Activated CD8-positive, alpha-beta memory T cell treated with anti-CD3 and anti-CD28 coated beads, Interleukin-2, amount 50 U/mL, for 1 hour (primary cell): ENCODE results near the gene AMPD3.
A peak's percentile ranks its signal among the peaks of the same experiment; 100 is the strongest.
"Not testable (repeated sequence)": the region's sequence is repeated elsewhere in the genome, so short reads cannot be mapped to it uniquely, and the experiment has no call there.

Source experiments
- DNase-seq: peaks from one replicate; pipeline ENCODE4 v3.0.0-alpha.2; 2020; ENCODE audit errors: extremely low read depth

Gene AMPD3

GRCh38 chr11:10454878-10455631, at the start of gene AMPD3:
Gene AMPD3, plus strand, starts transcription at chr11:10455264. Its CDS starts 6,256 bp downstream, at chr11:10461520.
- no peak for DNase-seq

GRCh38 chr11:10405865-10406592, 49.0 kb upstream of the AMPD3 start:
- peak; percentile 16 for DNase-seq

GRCh38 chr11:10407055-10407454, 48.0 kb upstream of the AMPD3 start:
- no peak for DNase-seq

GRCh38 chr11:10407749-10408685, 47.0 kb upstream of the AMPD3 start:
- no peak for DNase-seq

GRCh38 chr11:10409207-10409661, 45.8 kb upstream of the AMPD3 start:
- DNase-seq, result no peak

- DNase-seq, result no peak
Observed at GRCh38 chr11:10410106-10410843, 44.8 kb upstream of the AMPD3 start.

- DNase-seq, result no peak
Observed at GRCh38 chr11:10410844-10411200, 44.2 kb upstream of the AMPD3 start.

GRCh38 chr11:10412266-10412665, 42.8 kb upstream of the AMPD3 start:
- no peak for DNase-seq

- no peak for DNase-seq
Observed at GRCh38 chr11:10413268-10413667, 41.8 kb upstream of the AMPD3 start.

GRCh38 chr11:10414181-10414580, 40.9 kb upstream of the AMPD3 start:
- no peak for DNase-seq

GRCh38 chr11:10414659-10415058, 40.4 kb upstream of the AMPD3 start:
- DNase-seq, result no peak

GRCh38 chr11:10415817-10416392, 39.2 kb upstream of the AMPD3 start:
- no peak for DNase-seq

GRCh38 chr11:10418259-10418949, 36.7 kb upstream of the AMPD3 start:
- DNase-seq, result no peak

GRCh38 chr11:10418950-10419310, 36.1 kb upstream of the AMPD3 start:
- no peak for DNase-seq

GRCh38 chr11:10426475-10426874, 28.6 kb upstream of the AMPD3 start:
- DNase-seq, result no peak

GRCh38 chr11:10428453-10428852, 26.6 kb upstream of the AMPD3 start:
- no peak for DNase-seq

GRCh38 chr11:10429526-10429925, 25.5 kb upstream of the AMPD3 start:
- DNase-seq, result no peak

- DNase-seq, result no peak
Observed at GRCh38 chr11:10432493-10432892, 22.6 kb upstream of the AMPD3 start.

GRCh38 chr11:10432971-10433370, 22.1 kb upstream of the AMPD3 start:
- no peak for DNase-seq

GRCh38 chr11:10436224-10436623, 18.8 kb upstream of the AMPD3 start:
- DNase-seq, result no peak

- not testable (repeated sequence) for DNase-seq
Observed at GRCh38 chr11:10436683-10437082, 18.4 kb upstream of the AMPD3 start.
